GM12872 (cell line): ENCODE data around the gene ACTL6B.

Experiments used
- CTCF ChIP-seq: IDR thresholded peaks from 3 replicates; pipeline ENCODE4 v1.5.1; 2011; ENCODE audit warnings: low read depth, mild to moderate bottlenecking, low read length, moderate library complexity; ENCODE audit not compliant: insufficient read depth

The ACTL6B gene

GRCh38 chr7:100649826-100650565 lies 6.3 kb downstream of the ACTL6B start:
- TF ChIP-seq CTCF = no peak

GRCh38 chr7:100642534-100642907 lies 13.7 kb downstream of the ACTL6B start:
- no peak for TF ChIP-seq CTCF

- TF ChIP-seq CTCF = no peak
Observed at GRCh38 chr7:100641860-100642533, 14.3 kb downstream of the ACTL6B start.

GRCh38 chr7:100641463-100641859 lies 14.8 kb downstream of the ACTL6B start, which contains the start of gene TFR2:
Gene TFR2, minus strand, starts transcription at chr7:100641552. Its CDS starts 43 bp downstream, at chr7:100641509.
- TF ChIP-seq CTCF = no peak

- TF ChIP-seq CTCF = no peak
Observed at GRCh38 chr7:100640517-100641440, 15.5 kb downstream of the ACTL6B start.

GRCh38 chr7:100639995-100640516 lies 16.2 kb downstream of the ACTL6B start:
- TF ChIP-seq CTCF = no peak
